ENCODE results near the gene MSLN. TPM values are rescaled to one million over a fixed set of nuclear protein-coding genes. Genes with fewer than 3 reads are reported as not detected.

Gene MSLN
- total and polyA plus RNA-seq, 2 of the 8 experiments (the other 6 are each of a cell fraction or from before 2014, with no cell fraction given), result 0.28 to 0.50 TPM

DNA sequence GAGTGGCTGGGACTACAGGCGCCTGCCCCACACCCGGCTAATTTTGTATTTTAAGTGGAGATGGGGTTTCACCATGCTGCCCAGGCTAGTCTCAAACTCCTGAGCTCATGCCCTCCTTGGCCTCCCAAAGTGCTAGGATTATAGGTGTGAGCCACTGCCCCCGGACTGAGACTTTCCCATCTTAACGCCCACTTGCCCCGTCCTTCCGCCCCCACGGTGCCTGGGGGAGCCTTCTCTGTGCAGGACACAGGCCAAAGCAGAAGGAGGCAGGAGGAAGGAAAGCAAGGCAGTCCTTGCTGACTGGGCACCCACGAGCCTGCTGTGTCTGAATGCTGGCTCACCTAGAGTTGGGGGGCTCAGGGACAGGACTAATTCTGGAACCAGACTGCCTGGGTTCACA is 57.6 kb downstream of the MSLN start (continued):
- TF ChIP-seq CTCF (IDR thresholded peaks at IDR 0.05; ENCODE audit: control extremely low read depth in 1 of 3, insufficient read depth in 1 of 3, low read depth in 1 of 3, low read length in 3 of 3) (no peak), BRCA1 (IDR thresholded peaks at IDR 0.05; ENCODE audit: low read depth, low read length) (no peak), CEBPB (IDR thresholded peaks at IDR 0.05; ENCODE audit: low read depth, low read length) (no peak), KDM1A (IDR thresholded peaks at IDR 0.05; ENCODE audit: borderline replicate concordance, low read length) (no peak), ZNF274 (IDR thresholded peaks at IDR 0.05; ENCODE audit: borderline replicate concordance, extremely low read depth, low read length) (no peak), POU5F1 (IDR thresholded peaks at IDR 0.05; ENCODE audit: low read depth, low read length) (no peak), NANOG (IDR thresholded peaks at IDR 0.05; ENCODE audit: insufficient read depth, low read depth, low read length, poor library complexity, severe bottlenecking) (no peak), RNF2 (IDR thresholded peaks at IDR 0.05; ENCODE audit: borderline replicate concordance, low read depth, low read length, missing control alignments, poor library complexity, severe bottlenecking) (no peak), SUZ12 (IDR thresholded peaks at IDR 0.05; ENCODE audit: low read length) (no peak), RFX5 (IDR thresholded peaks at IDR 0.05; ENCODE audit: borderline replicate concordance, low read depth, low read length) (no peak)
- TF ChIP-seq, protein P1, sequence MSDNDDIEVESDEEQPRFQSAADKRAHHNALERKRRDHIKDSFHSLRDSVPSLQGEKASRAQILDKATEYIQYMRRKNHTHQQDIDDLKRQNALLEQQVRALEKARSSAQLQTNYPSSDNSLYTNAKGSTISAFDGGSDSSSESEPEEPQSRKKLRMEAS (IDR thresholded peaks at IDR 0.05), result no peak

MicroRNAs encoded within 50 kb of the gene (microRNA counts, 767-probe panel; counts per million panel counts)
- microRNA hsa-miR-662, result 879 counts per million, percentile 95 among the panel's probes with 10 or more counts

Small RNAs within 50 kb of the gene (microRNA-seq; reads per million reads assigned to microRNA genes)
- gene MIR662 (ENCODE audit: borderline microRNAs expressed in 2 of 2, borderline number of aligned reads in 2 of 2, borderline replicate concordance in 1 of 2), result 0 reads per million in 2 experiments

Small RNAs within 50 kb of the gene (small RNA-seq; reads per million reads assigned to genes)
- gene MIR662 (ENCODE audit: insufficient read depth), result not detected

Other genes with a start within 250 kb of the MSLN start
- gene CAPN15, start 233.0 kb upstream of the MSLN start, total RNA-seq (2021; fragmentation: NEBNext Ultra II Directional; extraction: Animal tissue kit (Norgen Biotek cat#: 25700)), result 74.6 and 76.9 TPM in 2 replicates
- 38.9 and 68.4 TPM in 2 replicates for gene CAPN15, start 233.0 kb upstream of the MSLN start, polyA plus RNA-seq (2011; rRNA removed)
- 0.50 and 0.61 TPM in 2 replicates for gene PRR35, start 200.3 kb upstream of the MSLN start, total RNA-seq (2021; fragmentation: NEBNext Ultra II Directional; extraction: Animal tissue kit (Norgen Biotek cat#: 25700))
- gene PRR35, start 200.3 kb upstream of the MSLN start, polyA plus RNA-seq (2011; rRNA removed), result 0.38 and 0.52 TPM in 2 replicates
- gene NHLRC4, start 193.7 kb upstream of the MSLN start, total RNA-seq (2021; fragmentation: NEBNext Ultra II Directional; extraction: Animal tissue kit (Norgen Biotek cat#: 25700)), result 0.75 and 0.76 TPM in 2 replicates
- 0.60 and 0.72 TPM in 2 replicates for gene NHLRC4, start 193.7 kb upstream of the MSLN start, polyA plus RNA-seq (2011; rRNA removed)
- gene PIGQ, start 190.8 kb upstream of the MSLN start, total RNA-seq (2021; fragmentation: NEBNext Ultra II Directional; extraction: Animal tissue kit (Norgen Biotek cat#: 25700)), result 34.2 and 36.0 TPM in 2 replicates
- 49.2 and 80.4 TPM in 2 replicates for gene PIGQ, start 190.8 kb upstream of the MSLN start, polyA plus RNA-seq (2011; rRNA removed)
- gene RAB40C, start 170.7 kb upstream of the MSLN start, total RNA-seq (2021; fragmentation: NEBNext Ultra II Directional; extraction: Animal tissue kit (Norgen Biotek cat#: 25700)), result 15.6 and 17.8 TPM in 2 replicates
- 13.9 and 18.6 TPM in 2 replicates for gene RAB40C, start 170.7 kb upstream of the MSLN start, polyA plus RNA-seq (2011; rRNA removed)
- 10.2 and 11.4 TPM in 2 replicates for gene WFIKKN1, start 129.7 kb upstream of the MSLN start, total RNA-seq (2021; fragmentation: NEBNext Ultra II Directional; extraction: Animal tissue kit (Norgen Biotek cat#: 25700))
- 15.8 and 28.4 TPM in 2 replicates for gene WFIKKN1, start 129.7 kb upstream of the MSLN start, polyA plus RNA-seq (2011; rRNA removed)
- 100 and 108 TPM in 2 replicates for gene METTL26, start 124.4 kb upstream of the MSLN start, total RNA-seq (2021; fragmentation: NEBNext Ultra II Directional; extraction: Animal tissue kit (Norgen Biotek cat#: 25700))
- gene METTL26, start 124.4 kb upstream of the MSLN start, polyA plus RNA-seq (2011; rRNA removed), result 186 and 203 TPM in 2 replicates
- 45.4 and 45.7 TPM in 2 replicates for gene MCRIP2, start 118.9 kb upstream of the MSLN start, total RNA-seq (2021; fragmentation: NEBNext Ultra II Directional; extraction: Animal tissue kit (Norgen Biotek cat#: 25700))
- gene MCRIP2, start 118.9 kb upstream of the MSLN start, polyA plus RNA-seq (2011; rRNA removed), result 75.5 and 102 TPM in 2 replicates
- gene WDR90, start 111.4 kb upstream of the MSLN start, total RNA-seq (2021; fragmentation: NEBNext Ultra II Directional; extraction: Animal tissue kit (Norgen Biotek cat#: 25700)), result 44.4 and 47.2 TPM in 2 replicates
- gene WDR90, start 111.4 kb upstream of the MSLN start, polyA plus RNA-seq (2011; rRNA removed), result 24.0 and 38.1 TPM in 2 replicates
- gene RHOT2, start 92.6 kb upstream of the MSLN start, total RNA-seq (2021; fragmentation: NEBNext Ultra II Directional; extraction: Animal tissue kit (Norgen Biotek cat#: 25700)), result 149 and 162 TPM in 2 replicates
- gene RHOT2, start 92.6 kb upstream of the MSLN start, polyA plus RNA-seq (2011; rRNA removed), result 194 and 320 TPM in 2 replicates
- gene RHBDL1, start 85.1 kb upstream of the MSLN start, total RNA-seq (2021; fragmentation: NEBNext Ultra II Directional; extraction: Animal tissue kit (Norgen Biotek cat#: 25700)), result 4.0 TPM in 2 replicates
- gene RHBDL1, start 85.1 kb upstream of the MSLN start, polyA plus RNA-seq (2011; rRNA removed), result 8.1 and 14.0 TPM in 2 replicates
- gene STUB1, start 80.3 kb upstream of the MSLN start, total RNA-seq (2021; fragmentation: NEBNext Ultra II Directional; extraction: Animal tissue kit (Norgen Biotek cat#: 25700)), result 87.3 and 89.9 TPM in 2 replicates
- 103 and 151 TPM in 2 replicates for gene STUB1, start 80.3 kb upstream of the MSLN start, polyA plus RNA-seq (2011; rRNA removed)
- gene JMJD8, start 76.4 kb upstream of the MSLN start, total RNA-seq (2021; fragmentation: NEBNext Ultra II Directional; extraction: Animal tissue kit (Norgen Biotek cat#: 25700)), result 46.4 and 49.0 TPM in 2 replicates
- gene JMJD8, start 76.4 kb upstream of the MSLN start, polyA plus RNA-seq (2011; rRNA removed), result 87.4 and 127 TPM in 2 replicates
- gene WDR24, start 70.3 kb upstream of the MSLN start, total RNA-seq (2021; fragmentation: NEBNext Ultra II Directional; extraction: Animal tissue kit (Norgen Biotek cat#: 25700)), result 17.7 and 21.1 TPM in 2 replicates
- gene WDR24, start 70.3 kb upstream of the MSLN start, polyA plus RNA-seq (2011; rRNA removed), result 15.1 and 26.0 TPM in 2 replicates
- 10.3 and 12.5 TPM in 2 replicates for gene FBXL16, start 54.9 kb upstream of the MSLN start, total RNA-seq (2021; fragmentation: NEBNext Ultra II Directional; extraction: Animal tissue kit (Norgen Biotek cat#: 25700))
- gene FBXL16, start 54.9 kb upstream of the MSLN start, polyA plus RNA-seq (2011; rRNA removed), result 12.8 and 21.9 TPM in 2 replicates
- gene METRN, start 45.6 kb upstream of the MSLN start, total RNA-seq (2021; fragmentation: NEBNext Ultra II Directional; extraction: Animal tissue kit (Norgen Biotek cat#: 25700)), result 18.7 and 19.1 TPM in 2 replicates
- gene METRN, start 45.6 kb upstream of the MSLN start, polyA plus RNA-seq (2011; rRNA removed), result 25.8 and 43.4 TPM in 2 replicates
- gene ANTKMT, start 39.6 kb upstream of the MSLN start, total RNA-seq (2021; fragmentation: NEBNext Ultra II Directional; extraction: Animal tissue kit (Norgen Biotek cat#: 25700)), result 26.5 and 31.8 TPM in 2 replicates
- gene ANTKMT, start 39.6 kb upstream of the MSLN start, polyA plus RNA-seq (2011; rRNA removed), result 26.6 and 50.3 TPM in 2 replicates
- gene CCDC78, start 34.3 kb upstream of the MSLN start, total RNA-seq (2021; fragmentation: NEBNext Ultra II Directional; extraction: Animal tissue kit (Norgen Biotek cat#: 25700)), result 8.2 and 8.5 TPM in 2 replicates
- gene CCDC78, start 34.3 kb upstream of the MSLN start, polyA plus RNA-seq (2011; rRNA removed), result 7.1 and 10.9 TPM in 2 replicates
- 23.1 and 26.6 TPM in 2 replicates for gene HAGHL, start 33.6 kb upstream of the MSLN start, total RNA-seq (2021; fragmentation: NEBNext Ultra II Directional; extraction: Animal tissue kit (Norgen Biotek cat#: 25700))
- gene HAGHL, start 33.6 kb upstream of the MSLN start, polyA plus RNA-seq (2011; rRNA removed), result 26.9 and 41.5 TPM in 2 replicates
- 20.4 and 21.0 TPM in 2 replicates for gene CIAO3, start 19.7 kb upstream of the MSLN start, total RNA-seq (2021; fragmentation: NEBNext Ultra II Directional; extraction: Animal tissue kit (Norgen Biotek cat#: 25700))
- gene CIAO3, start 19.7 kb upstream of the MSLN start, polyA plus RNA-seq (2011; rRNA removed), result 20.0 and 29.6 TPM in 2 replicates
- gene RPUSD1, start 27.6 kb downstream of the MSLN start, total RNA-seq (2021; fragmentation: NEBNext Ultra II Directional; extraction: Animal tissue kit (Norgen Biotek cat#: 25700)), result 32.2 and 32.7 TPM in 2 replicates
- 61.8 and 81.8 TPM in 2 replicates for gene RPUSD1, start 27.6 kb downstream of the MSLN start, polyA plus RNA-seq (2011; rRNA removed)
- 98.3 and 104 TPM in 2 replicates for gene CHTF18, start 27.9 kb downstream of the MSLN start, total RNA-seq (2021; fragmentation: NEBNext Ultra II Directional; extraction: Animal tissue kit (Norgen Biotek cat#: 25700))
- gene CHTF18, start 27.9 kb downstream of the MSLN start, polyA plus RNA-seq (2011; rRNA removed), result 75.3 and 156 TPM in 2 replicates
- gene GNG13, start 40.0 kb downstream of the MSLN start, total RNA-seq (2021; fragmentation: NEBNext Ultra II Directional; extraction: Animal tissue kit (Norgen Biotek cat#: 25700)), result not detected in 2 replicates
- not detected in 2 replicates for gene GNG13, start 40.0 kb downstream of the MSLN start, polyA plus RNA-seq (2011; rRNA removed)
- 3.5 and 5.1 TPM in 2 replicates for gene LMF1, start 210.2 kb downstream of the MSLN start, total RNA-seq (2021; fragmentation: NEBNext Ultra II Directional; extraction: Animal tissue kit (Norgen Biotek cat#: 25700))
- gene LMF1, start 210.2 kb downstream of the MSLN start, polyA plus RNA-seq (2011; rRNA removed), result 9.0 and 9.1 TPM in 2 replicates
- 5.7 and 6.4 TPM in 2 replicates for gene SOX8, start 221.0 kb downstream of the MSLN start, total RNA-seq (2021; fragmentation: NEBNext Ultra II Directional; extraction: Animal tissue kit (Norgen Biotek cat#: 25700))
- 2.2 and 4.5 TPM in 2 replicates for gene SOX8, start 221.0 kb downstream of the MSLN start, polyA plus RNA-seq (2011; rRNA removed)